HL-60 (cell line): Measurements from ENCODE around the gene DARS1.

Experiments used
- DNase-seq, 2 experiments: peaks; one replicate each; pipeline ENCODE4 v3.0.0-alpha.2; 2010 to 2020; ENCODE audit warnings: low read depth in 1 of 2, low spot score in 1 of 2
- H3K27ac ChIP-seq: fragments of 250-450 bp; sonication (Bioruptor Pico); replicated peaks from 2 replicates; pipeline ENCODE4 v1.5.1; 2020; ENCODE audit warnings: mild to moderate bottlenecking, moderate library complexity
- H3K27me3 ChIP-seq: fragments of 250-450 bp; sonication (Bioruptor Pico); 2 replicates; pipeline ENCODE4 v1.5.1; 2021; ENCODE audit warnings: mild to moderate bottlenecking, moderate library complexity; ENCODE audit not compliant: insufficient read depth, poor library complexity, severe bottlenecking
- H3K4me3 ChIP-seq: replicated peaks from 2 replicates; pipeline ENCODE4 v1.5.1; 2011; ENCODE audit warnings: mild to moderate bottlenecking, control low read depth, low read length; ENCODE audit not compliant: insufficient read depth
- GABPA ChIP-seq: IDR thresholded peaks from 2 replicates; pipeline ENCODE4 v1.6.1; 2012; ENCODE audit warnings: low read depth
- POLR2AphosphoS5 ChIP-seq: IDR thresholded peaks from 2 replicates; pipeline ENCODE4 v1.6.1; 2012; ENCODE audit warnings: low read depth
- SPI1 ChIP-seq: IDR thresholded peaks from 2 replicates; pipeline ENCODE4 v1.6.1; 2012; ENCODE audit warnings: low read depth, mild to moderate bottlenecking, borderline replicate concordance
- TF ChIP-seq, protein P1 (sequence below): IDR thresholded peaks from 2 replicates; pipeline ENCODE4 v1.6.1; 2012; ENCODE audit warnings: low read depth; ENCODE audit not compliant: insufficient replicate concordance
- TF ChIP-seq, protein P2 (sequence below): IDR thresholded peaks from one replicate; pipeline ENCODE4 v1.5.1; 2011; ENCODE audit warnings: low read length, control low read depth, inconsistent platforms; ENCODE audit not compliant: insufficient read depth

Gene DARS1

DNA sequence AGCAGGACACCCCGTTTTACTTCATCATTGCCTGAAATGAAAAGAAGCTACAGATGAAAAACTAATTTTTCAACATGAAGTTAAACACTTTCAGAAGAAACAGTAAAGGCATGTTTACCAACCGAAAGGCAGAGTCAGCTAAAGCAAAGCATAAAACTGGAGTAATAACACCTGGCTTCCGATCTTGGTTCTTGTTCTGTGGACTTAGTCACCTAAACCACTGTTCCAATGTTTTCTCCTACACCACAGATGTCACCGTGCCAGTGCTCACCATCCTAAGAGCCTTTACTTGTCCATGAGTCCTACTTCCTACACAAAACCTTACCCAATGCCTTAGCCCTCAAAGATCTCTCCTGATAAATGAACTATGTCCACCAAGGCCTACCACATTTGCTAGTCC lies 122.7 kb downstream of the DARS1 start:
- no peak overlapping the region for H3K27ac ChIP-seq
- no peak overlapping the region for H3K4me3 ChIP-seq
- no peaks in the 10 kb centered on the region for H3K27me3 ChIP-seq
- no peak for DNase-seq
- TF ChIP-seq SPI1 (no peak), POLR2AphosphoS5 (no peak), GABPA (no peak)
- TF ChIP-seq, protein P1, sequence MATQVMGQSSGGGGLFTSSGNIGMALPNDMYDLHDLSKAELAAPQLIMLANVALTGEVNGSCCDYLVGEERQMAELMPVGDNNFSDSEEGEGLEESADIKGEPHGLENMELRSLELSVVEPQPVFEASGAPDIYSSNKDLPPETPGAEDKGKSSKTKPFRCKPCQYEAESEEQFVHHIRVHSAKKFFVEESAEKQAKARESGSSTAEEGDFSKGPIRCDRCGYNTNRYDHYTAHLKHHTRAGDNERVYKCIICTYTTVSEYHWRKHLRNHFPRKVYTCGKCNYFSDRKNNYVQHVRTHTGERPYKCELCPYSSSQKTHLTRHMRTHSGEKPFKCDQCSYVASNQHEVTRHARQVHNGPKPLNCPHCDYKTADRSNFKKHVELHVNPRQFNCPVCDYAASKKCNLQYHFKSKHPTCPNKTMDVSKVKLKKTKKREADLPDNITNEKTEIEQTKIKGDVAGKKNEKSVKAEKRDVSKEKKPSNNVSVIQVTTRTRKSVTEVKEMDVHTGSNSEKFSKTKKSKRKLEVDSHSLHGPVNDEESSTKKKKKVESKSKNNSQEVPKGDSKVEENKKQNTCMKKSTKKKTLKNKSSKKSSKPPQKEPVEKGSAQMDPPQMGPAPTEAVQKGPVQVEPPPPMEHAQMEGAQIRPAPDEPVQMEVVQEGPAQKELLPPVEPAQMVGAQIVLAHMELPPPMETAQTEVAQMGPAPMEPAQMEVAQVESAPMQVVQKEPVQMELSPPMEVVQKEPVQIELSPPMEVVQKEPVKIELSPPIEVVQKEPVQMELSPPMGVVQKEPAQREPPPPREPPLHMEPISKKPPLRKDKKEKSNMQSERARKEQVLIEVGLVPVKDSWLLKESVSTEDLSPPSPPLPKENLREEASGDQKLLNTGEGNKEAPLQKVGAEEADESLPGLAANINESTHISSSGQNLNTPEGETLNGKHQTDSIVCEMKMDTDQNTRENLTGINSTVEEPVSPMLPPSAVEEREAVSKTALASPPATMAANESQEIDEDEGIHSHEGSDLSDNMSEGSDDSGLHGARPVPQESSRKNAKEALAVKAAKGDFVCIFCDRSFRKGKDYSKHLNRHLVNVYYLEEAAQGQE = no peak
- TF ChIP-seq, protein P2, sequence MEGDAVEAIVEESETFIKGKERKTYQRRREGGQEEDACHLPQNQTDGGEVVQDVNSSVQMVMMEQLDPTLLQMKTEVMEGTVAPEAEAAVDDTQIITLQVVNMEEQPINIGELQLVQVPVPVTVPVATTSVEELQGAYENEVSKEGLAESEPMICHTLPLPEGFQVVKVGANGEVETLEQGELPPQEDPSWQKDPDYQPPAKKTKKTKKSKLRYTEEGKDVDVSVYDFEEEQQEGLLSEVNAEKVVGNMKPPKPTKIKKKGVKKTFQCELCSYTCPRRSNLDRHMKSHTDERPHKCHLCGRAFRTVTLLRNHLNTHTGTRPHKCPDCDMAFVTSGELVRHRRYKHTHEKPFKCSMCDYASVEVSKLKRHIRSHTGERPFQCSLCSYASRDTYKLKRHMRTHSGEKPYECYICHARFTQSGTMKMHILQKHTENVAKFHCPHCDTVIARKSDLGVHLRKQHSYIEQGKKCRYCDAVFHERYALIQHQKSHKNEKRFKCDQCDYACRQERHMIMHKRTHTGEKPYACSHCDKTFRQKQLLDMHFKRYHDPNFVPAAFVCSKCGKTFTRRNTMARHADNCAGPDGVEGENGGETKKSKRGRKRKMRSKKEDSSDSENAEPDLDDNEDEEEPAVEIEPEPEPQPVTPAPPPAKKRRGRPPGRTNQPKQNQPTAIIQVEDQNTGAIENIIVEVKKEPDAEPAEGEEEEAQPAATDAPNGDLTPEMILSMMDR = no peak
